ENCODE data around the gene SZT2. TPM values are rescaled to one million over a fixed set of nuclear protein-coding genes. Genes with fewer than 3 reads are reported as not detected.

The SZT2 gene
- total RNA-seq, 1 donor from 2014 or later = 24.8 TPM

- Histone ChIP-seq H3K9me3 (replicated peaks) (no peaks in the 10 kb centered on the region), H3K4me1 (peaks cover 14% of the 10 kb centered on the region), H3K36me3 (peaks cover 75% of the 10 kb centered on the region), H3K27ac (replicated peaks) (no peak overlapping the region), H3K27me3 (ENCODE audit: low read depth) (no peaks in the 10 kb centered on the region), H3K4me3 (no peak overlapping the region)
- no peak for DNase-seq
- intact Hi-C loops (cut with micrococcal nuclease) = no loop called here
- TF ChIP-seq CTCF (IDR thresholded peaks at IDR 0.05; ENCODE audit: borderline replicate concordance) = no peak
These were observed 48.3 kb downstream of the SZT2 start for GRCh38 chr1:43438006-43438405.

- TF ChIP-seq CTCF (IDR thresholded peaks at IDR 0.05; ENCODE audit: borderline replicate concordance) = no peak
- no peak for DNase-seq
- Histone ChIP-seq H3K27ac (replicated peaks) (no peak overlapping the region), H3K9me3 (replicated peaks) (no peaks in the 10 kb centered on the region), H3K36me3 (peaks cover 75% of the 10 kb centered on the region), H3K4me1 (peaks cover 14% of the 10 kb centered on the region), H3K27me3 (ENCODE audit: low read depth) (no peaks in the 10 kb centered on the region), H3K4me3 (no peak overlapping the region)
- intact Hi-C loops (cut with micrococcal nuclease) = no loop called here
These were observed 48.9 kb downstream of the SZT2 start for GRCh38 chr1:43438576-43438952.

GRCh38 chr1:43438953-43439581 lies 49.4 kb downstream of the SZT2 start:
- H3K4me3 ChIP-seq = no peak overlapping the region
- no peaks in the 10 kb centered on the region for H3K9me3 ChIP-seq (replicated peaks)
- H3K27ac ChIP-seq (replicated peaks) = no peak overlapping the region
- peaks cover 14% of the 10 kb centered on the region for H3K4me1 ChIP-seq
- intact Hi-C loops (cut with micrococcal nuclease) = no loop called here
- no peak for TF ChIP-seq CTCF (IDR thresholded peaks at IDR 0.05; ENCODE audit: borderline replicate concordance)
- H3K27me3 ChIP-seq (ENCODE audit: low read depth) = no peaks in the 10 kb centered on the region
- peaks cover 75% of the 10 kb centered on the region for H3K36me3 ChIP-seq
- no peak for DNase-seq

- H3K9me3 ChIP-seq (replicated peaks) = no peaks in the 10 kb centered on the region
- no peak for TF ChIP-seq CTCF (IDR thresholded peaks at IDR 0.05; ENCODE audit: borderline replicate concordance)
- H3K4me3 ChIP-seq = no peak overlapping the region
- intact Hi-C loops (cut with micrococcal nuclease) = no loop called here
- H3K4me1 ChIP-seq = peaks cover 16% of the 10 kb centered on the region
- no peaks in the 10 kb centered on the region for H3K27me3 ChIP-seq (ENCODE audit: low read depth)
- no peak overlapping the region for H3K27ac ChIP-seq (replicated peaks)
- DNase-seq = no peak
- H3K36me3 ChIP-seq = peaks cover 75% of the 10 kb centered on the region
These were observed 50.1 kb downstream of the SZT2 start for GRCh38 chr1:43439781-43440180.

DNA sequence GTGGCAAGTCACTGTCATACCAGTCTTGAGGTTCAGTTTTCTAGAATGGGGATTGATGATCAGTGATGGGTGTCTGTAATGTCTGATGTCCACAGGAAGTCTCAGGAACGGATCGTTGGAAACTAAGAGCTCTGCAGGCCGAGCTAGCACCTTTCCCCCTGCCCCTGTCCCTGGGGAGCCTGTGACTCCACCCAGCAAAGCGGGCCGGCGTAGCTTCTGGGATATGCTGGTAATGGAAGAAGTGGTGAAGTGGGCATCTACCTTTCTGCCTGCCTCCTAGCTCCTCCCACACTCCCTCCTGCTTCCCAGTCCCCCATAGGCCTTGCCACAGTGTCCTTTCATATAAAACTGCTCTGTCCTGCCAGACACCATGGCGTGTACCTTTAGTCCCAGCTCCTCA lies 50.7 kb downstream of the SZT2 start:
- Histone ChIP-seq H3K36me3 (peaks cover 74% of the 10 kb centered on the region), H3K4me1 (peaks cover 19% of the 10 kb centered on the region)

More for the DNA sequence above, 50.7 kb downstream of the SZT2 start:
- no peak overlapping the region for H3K4me3 ChIP-seq
- H3K27me3 ChIP-seq (ENCODE audit: low read depth) = no peaks in the 10 kb centered on the region
- H3K27ac ChIP-seq (replicated peaks) = no peak overlapping the region
- intact Hi-C loops (cut with micrococcal nuclease) = no loop called here
- no peak for DNase-seq
- H3K9me3 ChIP-seq (replicated peaks) = no peaks in the 10 kb centered on the region
- TF ChIP-seq CTCF (IDR thresholded peaks at IDR 0.05; ENCODE audit: borderline replicate concordance) = no peak

Data from left ventricle myocardium inferior (tissue), 1 donor.